Keratinocyte (primary cell): Measurements from ENCODE around the gene QSOX1.

Experiments
- EZH2 ChIP-seq: IDR thresholded peaks from one replicate; pipeline ENCODE4 v1.6.1; 2012; ENCODE audit warnings: inconsistent platforms, mild to moderate bottlenecking, low read length, moderate library complexity
- TF ChIP-seq, protein P1 (sequence below), 3 experiments: IDR thresholded peaks in 1 of 3; conservative IDR thresholded peaks in 1 of 3; optimal IDR thresholded peaks in 1 of 3; 2 replicates in 2 of 3; 3 replicates in 1 of 3; pipeline versions ENCODE3 to v1.5.1; 2011; ENCODE audit warnings: low read length in 3 of 3, mild to moderate bottlenecking in 3 of 3, moderate library complexity in 2 of 3, control low read depth in 1 of 3, inconsistent platforms in 1 of 3; ENCODE audit not compliant: insufficient read depth in 2 of 3; ENCODE audit errors: extremely low read depth in 1 of 3

DNA sequence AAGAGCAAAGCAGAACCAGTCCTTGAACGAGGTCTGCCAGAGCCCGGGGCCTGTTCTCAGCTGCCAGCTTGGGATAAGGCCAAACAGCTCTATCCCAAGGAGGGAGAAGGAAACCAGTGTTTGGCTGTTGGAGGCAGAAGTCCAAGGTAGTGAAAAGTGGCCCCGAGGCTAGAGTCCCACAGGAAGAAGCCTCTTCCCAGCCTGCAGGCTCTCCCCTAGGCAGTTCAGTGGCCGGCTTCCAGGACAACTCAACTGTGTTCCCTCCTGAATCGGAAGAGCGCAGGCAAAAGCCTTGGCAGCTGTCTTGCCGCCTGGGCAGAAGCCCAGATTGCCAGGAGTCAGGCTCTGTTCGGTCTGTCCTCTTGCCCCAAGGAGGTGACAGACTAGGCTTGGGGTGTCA is 19.3 kb downstream of the QSOX1 start:
- TF ChIP-seq, protein P1, sequence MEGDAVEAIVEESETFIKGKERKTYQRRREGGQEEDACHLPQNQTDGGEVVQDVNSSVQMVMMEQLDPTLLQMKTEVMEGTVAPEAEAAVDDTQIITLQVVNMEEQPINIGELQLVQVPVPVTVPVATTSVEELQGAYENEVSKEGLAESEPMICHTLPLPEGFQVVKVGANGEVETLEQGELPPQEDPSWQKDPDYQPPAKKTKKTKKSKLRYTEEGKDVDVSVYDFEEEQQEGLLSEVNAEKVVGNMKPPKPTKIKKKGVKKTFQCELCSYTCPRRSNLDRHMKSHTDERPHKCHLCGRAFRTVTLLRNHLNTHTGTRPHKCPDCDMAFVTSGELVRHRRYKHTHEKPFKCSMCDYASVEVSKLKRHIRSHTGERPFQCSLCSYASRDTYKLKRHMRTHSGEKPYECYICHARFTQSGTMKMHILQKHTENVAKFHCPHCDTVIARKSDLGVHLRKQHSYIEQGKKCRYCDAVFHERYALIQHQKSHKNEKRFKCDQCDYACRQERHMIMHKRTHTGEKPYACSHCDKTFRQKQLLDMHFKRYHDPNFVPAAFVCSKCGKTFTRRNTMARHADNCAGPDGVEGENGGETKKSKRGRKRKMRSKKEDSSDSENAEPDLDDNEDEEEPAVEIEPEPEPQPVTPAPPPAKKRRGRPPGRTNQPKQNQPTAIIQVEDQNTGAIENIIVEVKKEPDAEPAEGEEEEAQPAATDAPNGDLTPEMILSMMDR (optimal IDR thresholded peaks at IDR 0.05 in 1 of 3, IDR thresholded peaks at IDR 0.05 in 1 of 3, conservative IDR thresholded peaks at IDR 0.05 in 1 of 3; ENCODE audit: extremely low read depth in 1 of 3, insufficient read depth in 2 of 3, low read length in 3 of 3): no peak
- no peak for TF ChIP-seq EZH2
